ES-I3 (cell line): ENCODE results near the gene NR1D1.

Experiments
- H3K36me3 ChIP-seq: 2 replicates; pipeline ENCODE4 v1.6.1; 2013; ENCODE audit warnings: mild to moderate bottlenecking, low read length, control low read depth, moderate library complexity; ENCODE audit not compliant: insufficient read depth
- H3K4me1 ChIP-seq: 2 replicates; pipeline ENCODE4 v1.6.1; 2013; ENCODE audit warnings: mild to moderate bottlenecking, control low read depth, low read length; ENCODE audit not compliant: insufficient read depth
- H3K9ac ChIP-seq: 2 replicates; pipeline ENCODE4 v1.6.1; 2013; ENCODE audit warnings: low read depth, mild to moderate bottlenecking, low read length, moderate library complexity
- H3K9me3 ChIP-seq: 2 replicates; pipeline ENCODE4 v1.6.1; 2013; ENCODE audit warnings: mild to moderate bottlenecking, low read length, moderate library complexity; ENCODE audit not compliant: control insufficient read depth, insufficient read depth

Gene NR1D1

GRCh38 chr17:40095351-40095943 lies 4.9 kb downstream of the NR1D1 start:
- peaks cover 28% of the 10 kb centered on the region for H3K4me1 ChIP-seq
- no peaks in the 10 kb centered on the region for H3K9me3 ChIP-seq
- no peak overlapping the region for H3K9ac ChIP-seq
- H3K36me3 ChIP-seq, result no peaks in the 10 kb centered on the region

- Histone ChIP-seq H3K9ac (no peak overlapping the region), H3K36me3 (no peaks in the 10 kb centered on the region), H3K4me1 (peaks cover 32% of the 10 kb centered on the region)
These were observed 5.5 kb downstream of the NR1D1 start for GRCh38 chr17:40094874-40095273.

GRCh38 chr17:40093580-40094201 lies 6.7 kb downstream of the NR1D1 start:
- Histone ChIP-seq H3K9me3 (no peaks in the 10 kb centered on the region), H3K36me3 (no peaks in the 10 kb centered on the region), H3K9ac (no peak overlapping the region), H3K4me1 (peaks cover 35% of the 10 kb centered on the region)

More at GRCh38 chr17:40094874-40095273, 5.5 kb downstream of the NR1D1 start:
- no peaks in the 10 kb centered on the region for H3K9me3 ChIP-seq

GRCh38 chr17:40093005-40093579 lies 7.3 kb downstream of the NR1D1 start:
- H3K36me3 ChIP-seq, result no peaks in the 10 kb centered on the region
- H3K9me3 ChIP-seq, result no peaks in the 10 kb centered on the region
- H3K4me1 ChIP-seq, result peaks cover 29% of the 10 kb centered on the region
- H3K9ac ChIP-seq, result no peak overlapping the region

GRCh38 chr17:40092581-40092980 lies 7.8 kb downstream of the NR1D1 start:
- Histone ChIP-seq H3K9ac (no peak overlapping the region), H3K9me3 (no peaks in the 10 kb centered on the region), H3K36me3 (no peaks in the 10 kb centered on the region), H3K4me1 (peaks cover 24% of the 10 kb centered on the region; the same call in 1 of the 2 replicates)

- Histone ChIP-seq H3K4me1 (peaks cover 24% of the 10 kb centered on the region; the same call in 1 of the 2 replicates), H3K9ac (no peak overlapping the region), H3K36me3 (no peaks in the 10 kb centered on the region), H3K9me3 (no peaks in the 10 kb centered on the region)
These were observed 8.5 kb downstream of the NR1D1 start for GRCh38 chr17:40091691-40092397.

- Histone ChIP-seq H3K9me3 (no peaks in the 10 kb centered on the region), H3K9ac (no peak overlapping the region)
These were observed 9.9 kb downstream of the NR1D1 start for GRCh38 chr17:40090237-40091119.

GRCh38 chr17:40089077-40089895 lies 11.1 kb downstream of the NR1D1 start:
- H3K36me3 ChIP-seq, result no peaks in the 10 kb centered on the region

More at GRCh38 chr17:40090237-40091119, 9.9 kb downstream of the NR1D1 start:
- no peaks in the 10 kb centered on the region for H3K36me3 ChIP-seq
- H3K4me1 ChIP-seq, result peaks cover 24% of the 10 kb centered on the region; the same call in 1 of the 2 replicates

GRCh38 chr17:40087903-40088718 lies 12.3 kb downstream of the NR1D1 start:
- no peaks in the 10 kb centered on the region for H3K9me3 ChIP-seq
- no peaks in the 10 kb centered on the region for H3K36me3 ChIP-seq
- H3K4me1 ChIP-seq, result peaks cover 21% of the 10 kb centered on the region; the same call in 1 of the 2 replicates
- no peak overlapping the region; the same call in 1 of the 2 replicates for H3K9ac ChIP-seq

More at GRCh38 chr17:40089077-40089895, 11.1 kb downstream of the NR1D1 start:
- Histone ChIP-seq H3K9ac (no peak overlapping the region), H3K4me1 (peaks cover 24% of the 10 kb centered on the region; the same call in 1 of the 2 replicates), H3K9me3 (no peaks in the 10 kb centered on the region)

GRCh38 chr17:40087049-40087794 lies 13.2 kb downstream of the NR1D1 start:
- Histone ChIP-seq H3K36me3 (no peaks in the 10 kb centered on the region), H3K9ac (no peak overlapping the region), H3K4me1 (peaks cover 16% of the 10 kb centered on the region; the same call in 1 of the 2 replicates), H3K9me3 (no peaks in the 10 kb centered on the region)

- Histone ChIP-seq H3K4me1 (peaks cover 11% of the 10 kb centered on the region; the same call in 1 of the 2 replicates), H3K9ac (no peak overlapping the region), H3K9me3 (no peaks in the 10 kb centered on the region), H3K36me3 (no peaks in the 10 kb centered on the region)
These were observed 14.0 kb downstream of the NR1D1 start for GRCh38 chr17:40086150-40087044.
